ENCODE measurements around the gene SH3PXD2A. TPM values are rescaled to one million over a fixed set of nuclear protein-coding genes. Genes with fewer than 3 reads are reported as not detected.

Gene SH3PXD2A
- polyA plus RNA-seq, 3 donors, result 3.0 to 61.0 (median 36.1) TPM

DNA sequence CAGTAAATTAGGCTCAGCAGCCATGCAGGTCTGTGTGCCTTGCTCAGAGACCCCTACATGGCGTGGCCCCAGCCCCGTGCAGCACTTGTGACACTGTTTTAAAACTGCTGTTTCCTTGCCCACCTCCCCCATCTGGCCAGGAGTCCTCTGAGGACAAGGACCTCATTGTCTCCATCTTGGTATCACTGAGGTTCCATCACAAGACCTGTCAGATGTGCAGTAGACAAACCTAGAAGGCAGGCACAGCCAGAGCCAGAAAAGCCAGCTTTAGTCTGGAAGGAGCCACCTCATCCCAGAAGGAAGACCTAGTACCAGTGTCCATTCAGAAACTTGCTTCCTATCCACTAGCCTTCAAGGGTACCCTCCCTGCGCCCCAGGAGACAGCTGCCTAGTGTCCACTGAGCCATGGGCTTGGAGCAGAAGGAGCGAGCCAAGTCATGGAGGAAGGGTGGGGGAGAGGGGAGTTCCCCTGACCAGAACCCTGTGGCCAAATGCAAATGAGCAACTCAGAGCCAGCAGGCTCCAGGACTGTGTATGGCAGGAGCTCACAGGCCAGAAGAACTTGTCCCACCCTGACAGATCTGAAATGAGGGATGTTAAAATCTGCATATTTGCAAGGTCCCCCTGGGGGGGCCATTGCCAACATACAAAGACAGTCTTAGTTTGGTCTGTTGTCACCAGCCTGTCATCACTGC lies 176.1 kb downstream of the SH3PXD2A start:
- 84 to 88% (median 86%) methylated on average over 4 of the region's 4 CpGs for WGBS, 3 donors
- no peak overlapping the region for H3K27ac ChIP-seq (ENCODE audit: low read depth, low read length)

DNA sequence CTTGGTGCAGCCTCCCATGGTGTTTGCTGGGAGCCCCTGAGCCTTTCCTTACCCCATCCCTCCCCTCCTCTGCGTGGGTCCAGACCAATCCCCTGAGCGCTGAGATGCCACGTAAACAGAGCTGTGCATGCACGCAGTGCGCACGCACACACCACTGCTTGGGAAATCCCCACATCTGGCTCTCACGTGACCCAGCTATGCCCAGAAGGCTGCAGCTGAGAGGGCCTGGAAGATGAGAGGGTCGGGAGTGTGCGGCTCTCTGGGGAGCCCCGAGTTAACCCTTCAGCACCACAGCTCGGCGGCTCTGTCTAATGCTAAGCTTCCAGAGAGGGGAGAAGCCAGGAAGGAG lies 177.2 kb downstream of the SH3PXD2A start:
- WGBS, 3 donors, result 10 to 31% (median 14%) methylated on average over 12 of the region's 12 CpGs
- H3K27ac ChIP-seq (ENCODE audit: low read depth, low read length), result no peak overlapping the region

DNA sequence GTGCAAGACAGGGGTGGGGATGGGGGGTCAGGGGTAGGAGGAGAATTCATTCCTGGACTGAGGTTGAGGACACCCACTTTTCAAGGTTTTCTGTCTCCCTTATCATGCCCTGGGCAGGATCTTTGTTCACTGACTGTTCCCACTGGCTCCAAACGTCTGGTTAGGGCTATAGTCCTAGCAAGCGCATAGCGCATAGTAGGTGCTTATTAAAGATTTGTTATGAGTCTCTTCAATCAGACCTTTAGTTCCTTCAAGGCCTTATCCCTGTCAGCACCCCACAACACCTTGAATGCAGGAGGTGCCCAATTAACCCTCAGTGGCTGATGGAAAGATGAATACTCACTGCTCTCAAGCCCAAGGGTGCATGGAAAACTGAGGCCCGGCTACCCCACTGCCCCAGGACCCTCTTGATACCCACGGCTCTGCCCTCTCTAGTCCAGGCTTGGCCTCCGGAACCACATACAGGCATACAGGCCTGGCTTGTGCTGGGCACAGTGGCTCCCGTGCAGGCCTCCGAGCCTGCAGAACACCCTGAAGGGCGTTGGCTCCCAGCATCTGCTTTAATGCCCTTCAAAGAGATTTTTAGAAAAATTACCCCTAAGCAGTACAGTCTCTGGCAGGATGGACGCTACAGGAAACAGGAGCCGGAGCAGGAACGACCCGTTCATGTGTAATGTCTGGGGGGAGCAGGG lies 177.7 kb downstream of the SH3PXD2A start:
- H3K27ac ChIP-seq (ENCODE audit: low read depth, low read length), result peak overlapping the region; percentile 63
- 38 to 56% (median 40%) methylated on average over 13 of the region's 13 CpGs for WGBS, 3 donors

- WGBS, 3 donors, result 59 to 76% (median 64%) methylated on average over 16 of the region's 16 CpGs
- peak overlapping the region; percentile 63 for H3K27ac ChIP-seq (ENCODE audit: low read depth, low read length)
These were observed 178.4 kb downstream of the SH3PXD2A start for GRCh38 chr10:103676851-103677417.

DNA sequence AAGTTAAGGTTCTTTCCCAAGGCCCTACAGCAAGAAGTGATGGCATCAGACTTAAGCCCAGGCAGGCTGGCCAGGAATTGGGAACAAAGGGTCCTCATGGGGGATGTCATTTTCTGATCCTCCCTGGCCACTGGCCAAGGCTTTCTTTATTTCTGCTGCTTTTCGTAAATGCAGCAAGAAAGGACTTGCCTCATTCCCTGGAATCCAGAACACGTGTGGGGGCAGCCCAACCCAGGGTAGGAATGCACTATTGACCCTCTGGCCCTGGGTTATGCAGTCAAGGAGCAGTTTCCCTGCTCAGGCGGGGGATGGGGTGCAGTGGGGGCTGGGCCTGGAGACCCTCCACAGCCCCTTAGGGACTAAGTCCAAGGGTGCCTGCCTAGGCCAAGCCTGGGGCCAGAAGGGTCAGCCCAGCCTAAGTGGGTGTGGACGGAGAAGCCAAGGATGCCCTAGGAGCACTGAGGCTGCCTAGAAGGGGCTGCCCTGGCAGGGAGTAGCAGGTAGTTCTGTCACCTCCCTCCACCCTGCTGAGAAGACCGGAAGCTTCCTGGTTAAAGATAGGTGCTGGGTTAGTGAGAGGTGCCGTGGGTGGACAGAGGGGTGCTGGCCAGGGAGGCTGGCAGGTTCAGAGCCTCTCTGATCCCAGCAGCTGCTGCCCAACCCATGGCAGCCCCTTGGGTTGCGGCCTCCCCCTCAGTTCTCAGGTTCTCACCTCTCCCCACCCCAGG lies 179.2 kb downstream of the SH3PXD2A start:
- WGBS, 3 donors, result 63 to 79% (median 71%) methylated on average over 7 of the region's 7 CpGs
- H3K27ac ChIP-seq (ENCODE audit: low read depth, low read length), result peak overlapping the region; percentile 30

DNA sequence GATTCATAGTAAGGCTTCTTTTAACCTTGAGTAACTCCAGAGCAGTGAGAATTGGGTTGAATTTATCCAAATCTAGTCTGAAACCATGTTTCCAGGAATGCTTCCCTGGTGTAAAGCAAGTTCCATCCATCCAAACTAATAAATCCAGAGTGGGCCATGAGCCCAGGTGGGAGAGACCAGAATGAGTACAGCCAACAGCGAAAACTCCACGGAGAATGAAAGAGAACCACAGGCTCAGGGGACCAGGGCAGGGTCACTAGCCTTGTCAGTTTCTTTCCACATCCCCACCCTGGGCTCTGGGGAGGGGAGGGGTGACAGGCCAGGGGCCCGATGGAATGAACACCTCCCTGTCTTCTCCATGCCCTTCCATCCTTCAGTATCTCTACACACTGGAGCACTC lies 181.8 kb downstream of the SH3PXD2A start:
- no peak overlapping the region for H3K27ac ChIP-seq (ENCODE audit: low read depth, low read length)
- 58 to 77% (median 61%) methylated on average over 3 of the region's 3 CpGs for WGBS, 3 donors

DNA sequence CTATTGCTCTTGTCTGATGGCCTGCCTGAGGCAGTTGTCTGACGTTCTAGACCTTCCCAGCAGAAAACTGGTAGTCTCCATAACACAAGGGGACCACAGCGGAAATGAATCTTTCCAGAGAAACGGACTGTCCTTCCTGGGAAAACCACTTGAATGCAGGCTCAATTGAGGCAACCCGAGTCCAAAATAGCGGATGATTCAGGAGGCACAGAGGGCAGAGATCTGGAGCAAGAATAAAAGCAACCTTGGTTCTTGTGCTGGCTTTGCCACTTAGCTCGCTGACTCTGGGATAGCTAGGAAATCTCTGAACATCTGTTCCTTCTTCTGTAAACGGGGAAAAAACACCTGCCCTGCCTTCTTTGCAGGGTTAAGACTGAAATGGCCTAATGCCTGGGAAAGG lies 183.0 kb downstream of the SH3PXD2A start:
- H3K27ac ChIP-seq (ENCODE audit: low read depth, low read length), result no peak overlapping the region
- 69 to 76% (median 74%) methylated on average over 7 of the region's 7 CpGs for WGBS, 3 donors

DNA sequence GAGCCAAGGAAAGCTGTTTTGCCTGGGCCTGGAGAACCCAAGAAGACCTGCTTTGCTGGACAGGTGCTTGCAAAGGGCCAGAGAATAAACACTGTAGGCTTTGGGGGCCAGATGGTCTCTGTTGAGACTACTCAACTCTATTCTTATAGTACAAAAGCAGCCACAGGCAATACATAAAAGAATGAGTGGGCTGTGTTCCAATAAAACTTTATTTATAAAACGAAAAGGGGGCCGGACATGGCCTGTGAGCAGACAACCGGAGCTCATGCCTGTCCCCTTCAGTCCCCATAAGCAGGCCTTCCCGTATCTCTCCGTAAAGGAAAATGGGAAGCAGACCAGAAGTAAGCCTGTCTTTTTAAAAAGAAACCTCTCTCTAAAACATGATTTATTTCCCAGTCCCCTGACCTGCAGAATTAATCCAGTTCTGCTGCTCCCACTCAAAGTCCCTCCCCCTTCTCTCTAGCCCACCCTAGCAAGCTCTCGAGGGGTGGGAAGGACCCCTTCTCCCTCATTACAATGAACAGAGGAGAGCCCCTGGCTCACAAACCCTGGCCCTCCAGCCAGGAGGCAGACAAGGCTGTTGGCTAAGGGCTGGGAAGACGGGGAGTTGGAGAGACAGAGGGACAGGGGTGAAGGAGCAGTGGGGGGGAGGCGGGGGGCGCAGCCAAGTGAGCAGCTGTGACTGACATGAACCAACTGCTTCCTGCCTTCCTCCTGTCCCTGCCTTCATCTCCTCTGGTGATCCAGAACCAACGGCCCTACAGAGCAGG lies 184.1 kb downstream of the SH3PXD2A start:
- no peak overlapping the region for H3K27ac ChIP-seq (ENCODE audit: low read depth, low read length)
- 79 to 83% (median 80%) methylated on average over 10 of the region's 10 CpGs for whole genome bisulfite sequencing, 3 donors

DNA sequence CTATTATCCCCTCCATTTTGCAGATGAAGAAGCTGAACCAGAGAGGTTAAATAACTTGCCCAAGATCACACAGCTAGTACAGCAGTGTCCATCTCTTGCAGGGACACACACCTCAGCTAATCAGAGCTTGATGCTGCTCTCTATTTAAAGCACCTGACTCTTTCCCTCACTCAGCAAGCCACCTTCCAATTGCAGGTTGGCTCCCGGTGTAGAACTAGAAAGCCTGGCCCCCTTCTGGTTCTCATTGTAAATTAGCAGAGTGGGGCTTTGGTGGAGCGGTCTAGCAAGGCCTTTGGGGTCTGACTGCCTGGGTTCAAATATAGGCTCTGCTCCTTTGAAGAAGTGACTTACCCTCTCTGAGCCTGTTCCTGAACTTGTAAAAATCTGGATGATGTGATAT lies 185.4 kb downstream of the SH3PXD2A start:
- 86 to 96% (median 91%) methylated on average over 2 of the region's 2 CpGs for WGBS, 3 donors

GRCh38 chr10:103669243-103669929 lies 186.0 kb downstream of the SH3PXD2A start:
- H3K27ac ChIP-seq (ENCODE audit: low read depth, low read length), result no peak overlapping the region
- 87 to 93% (median 90%) methylated on average over 6 of the region's 6 CpGs for WGBS, 3 donors

More for the DNA sequence above, 185.4 kb downstream of the SH3PXD2A start:
- no peak overlapping the region for H3K27ac ChIP-seq (ENCODE audit: low read depth, low read length)

- WGBS, 3 donors, result 22 to 69% (median 22%) methylated on average over 29 to 37 of the region's 37 CpGs
- H3K27ac ChIP-seq (ENCODE audit: low read depth, low read length), result peak overlapping the region; percentile 33
These were observed 186.8 kb downstream of the SH3PXD2A start for GRCh38 chr10:103668351-103669242.

- no peak overlapping the region for H3K27ac ChIP-seq (ENCODE audit: low read depth, low read length)
- 35 to 86% (median 36%) methylated on average over 7 to 8 of the region's 8 CpGs for WGBS, 3 donors
These were observed 188.0 kb downstream of the SH3PXD2A start for GRCh38 chr10:103667356-103667755.

DNA sequence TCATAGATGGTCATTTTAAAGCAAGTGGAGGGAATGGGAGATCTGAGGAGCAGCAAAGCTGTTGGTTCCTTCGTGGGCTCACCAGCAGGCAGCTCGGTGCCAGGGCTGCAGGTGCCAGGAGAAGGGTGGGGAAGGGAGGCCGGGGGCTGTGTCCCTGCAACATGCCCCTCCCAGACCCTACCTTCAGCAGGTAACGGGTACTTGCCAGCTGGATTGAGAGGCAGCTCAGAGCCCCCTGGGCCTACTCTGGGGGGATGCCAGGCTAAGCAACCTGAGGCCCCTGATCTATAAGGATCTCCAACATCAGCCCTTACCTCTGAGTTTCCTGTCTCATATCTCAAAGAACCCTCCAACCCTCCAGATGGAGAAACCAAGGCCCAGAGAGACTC lies 188.6 kb downstream of the SH3PXD2A start:
- 80 to 96% (median 90%) methylated on average over 4 of the region's 4 CpGs for whole genome bisulfite sequencing, 3 donors

GRCh38 chr10:103666087-103666761 lies 189.2 kb downstream of the SH3PXD2A start:
- no peak overlapping the region for H3K27ac ChIP-seq (ENCODE audit: low read depth, low read length)
- 80 to 95% (median 93%) methylated on average over 9 of the region's 9 CpGs for WGBS, 3 donors

More for the DNA sequence above, 188.6 kb downstream of the SH3PXD2A start:
- no peak overlapping the region for H3K27ac ChIP-seq (ENCODE audit: low read depth, low read length)

- H3K27ac ChIP-seq (ENCODE audit: low read depth, low read length), result no peak overlapping the region
- 64 to 74% (median 74%) methylated on average over 9 of the region's 9 CpGs for WGBS, 3 donors
These were observed 190.1 kb downstream of the SH3PXD2A start for GRCh38 chr10:103665162-103665889.

- no peak overlapping the region for H3K27ac ChIP-seq (ENCODE audit: low read depth, low read length)
- 68 to 74% (median 68%) methylated on average over 13 of the region's 13 CpGs for WGBS, 3 donors
These were observed 191.6 kb downstream of the SH3PXD2A start for GRCh38 chr10:103663802-103664201.

Data from adipose tissue (tissue), 3 donors.